ENCODE data around the gene PNMT. TPM values are rescaled to one million over a fixed set of nuclear protein-coding genes. Genes with fewer than 3 reads are reported as not detected.

PNMT gene
- total and polyA plus RNA-seq, 2 of the 13 experiments (the other 11 are each of a cell fraction or from before 2014, with no cell fraction given): 0.25 TPM; not detected in 1

- TF ChIP-seq ZBTB26 (CRISPR knock-in tag; IDR thresholded peaks at IDR 0.05; ENCODE audit: borderline replicate concordance) (0 out of 2 replicates have a peak, but pooled peaks have one; percentile 21), ZNF484 (CRISPR knock-in tag; IDR thresholded peaks at IDR 0.05; ENCODE audit: borderline replicate concordance, low read depth) (no peak), ZKSCAN8 (CRISPR knock-in tag; IDR thresholded peaks at IDR 0.05; ENCODE audit: borderline replicate concordance) (peak; percentile 49; the same call in 1 of the 2 replicates), KDM6A (CRISPR knock-in tag; IDR thresholded peaks at IDR 0.05; ENCODE audit: low read depth) (no peak), ESRRA (CRISPR knock-in tag; IDR thresholded peaks at IDR 0.05; ENCODE audit: low read depth) (0 out of 2 replicates have a peak, but pooled peaks have one; percentile 9), NR2F6 (IDR thresholded peaks at IDR 0.05) (no peak; the same call in 1 of the 2 replicates), NR2F6 (CRISPR knock-in tag; IDR thresholded peaks at IDR 0.05) (peak; percentile 15; the same call in 1 of the 2 replicates), ZNF281 (CRISPR knock-in tag; IDR thresholded peaks at IDR 0.05; ENCODE audit: borderline replicate concordance) (peak; percentile 7; the same call in 1 of the 2 replicates), IRF9 (CRISPR knock-in tag; IDR thresholded peaks at IDR 0.05; ENCODE audit: borderline replicate concordance) (peak; percentile 78; the same call in 1 of the 2 replicates), JUN (CRISPR knock-in tag; IDR thresholded peaks at IDR 0.05) (no peak), GABPB1 (CRISPR knock-in tag; IDR thresholded peaks at IDR 0.05) (peak; percentile 98), ZNF839 (CRISPR knock-in tag; IDR thresholded peaks at IDR 0.05; ENCODE audit: borderline replicate concordance) (peak; percentile 95; the same call in 1 of the 2 replicates), USF2 (IDR thresholded peaks at IDR 0.05; ENCODE audit: low read depth, low read length) (no peak), USF2 (CRISPR knock-in tag; IDR thresholded peaks at IDR 0.05; ENCODE audit: borderline replicate concordance) (no peak), ZC3H13 (CRISPR knock-in tag; IDR thresholded peaks at IDR 0.05) (0 out of 2 replicates have a peak, but pooled peaks have one; percentile 54), TGIF2 (CRISPR knock-in tag; IDR thresholded peaks at IDR 0.05) (peak; percentile 91), ONECUT2 (CRISPR knock-in tag; IDR thresholded peaks at IDR 0.05) (no peak), HES4 (CRISPR knock-in tag; IDR thresholded peaks at IDR 0.05; ENCODE audit: borderline replicate concordance) (0 out of 2 replicates have a peak, but pooled peaks have one; percentile 33), CSRNP2 (CRISPR knock-in tag; conservative IDR thresholded peaks at IDR 0.05; ENCODE audit: low read depth) (no peak)
Measured at GRCh38 chr17:39687546-39688474, 19.6 kb downstream of the PNMT start, which contains the start of gene PGAP3 (continued).
